Measurements from ENCODE around the gene CPTP.

The CPTP gene

GRCh38 chr1:1292851-1293250 lies 31.8 kb upstream of the CPTP start:
- DNase-seq: no peak

GRCh38 chr1:1293263-1294249 lies 31.0 kb upstream of the CPTP start:
- DNase-seq: no peak

- DNase-seq: no peak
These were observed 30.2 kb upstream of the CPTP start for GRCh38 chr1:1294250-1294890.

GRCh38 chr1:1295154-1295923 lies 29.3 kb upstream of the CPTP start:
- DNase-seq: no peak

GRCh38 chr1:1296070-1297061 lies 28.2 kb upstream of the CPTP start:
- no peak for DNase-seq

- DNase-seq: no peak
These were observed 26.7 kb upstream of the CPTP start for GRCh38 chr1:1297802-1298424.

- DNase-seq: no peak
These were observed 25.5 kb upstream of the CPTP start for GRCh38 chr1:1298861-1299685.

- DNase-seq: no peak
These were observed 24.8 kb upstream of the CPTP start for GRCh38 chr1:1299686-1300351.

- no peak for DNase-seq
These were observed 24.3 kb upstream of the CPTP start for GRCh38 chr1:1300352-1300739.

GRCh38 chr1:1302006-1302430 lies 22.6 kb upstream of the CPTP start:
- no peak for DNase-seq

GRCh38 chr1:1302951-1303509 lies 21.6 kb upstream of the CPTP start:
- no peak for DNase-seq

- DNase-seq: no peak
These were observed 20.9 kb upstream of the CPTP start for GRCh38 chr1:1303736-1304135.

- DNase-seq: no peak
These were observed 20.0 kb upstream of the CPTP start for GRCh38 chr1:1304331-1305299.

GRCh38 chr1:1305300-1306069 lies 19.1 kb upstream of the CPTP start:
- DNase-seq: peak; percentile 65

- DNase-seq: no peak
These were observed 18.4 kb upstream of the CPTP start for GRCh38 chr1:1306070-1306660.

- DNase-seq: no peak
These were observed 17.8 kb upstream of the CPTP start for GRCh38 chr1:1306661-1307260.

Measured in activated CD4-positive, alpha-beta T cell treated with anti-CD3 and anti-CD28 coated beads, Interleukin-2, amount 50 U/mL, for 1 hour (primary cell).